Measurements from ENCODE around the gene MT2A.

- TF ChIP-seq CTCF (IDR thresholded peaks at IDR 0.05) (no peak), POLR2A (IDR thresholded peaks at IDR 0.05) (no peak)
Observed at GRCh38 chr16:56630134-56630533, 21.8 kb downstream of the MT2A start.
